Stimulated activated CD4-positive, alpha-beta T cell treated with anti-CD3 and anti-CD28 coated beads, TNF-alpha, amount 100 ng/mL, for 1 hour (primary cell): Measurements from ENCODE around the gene CAMSAP3.
"Not testable (repeated sequence)": the region's sequence is repeated elsewhere in the genome, so short reads cannot be mapped to it uniquely, and the experiment has no call there.

Experiments
- DNase-seq, 3 donors: peaks; one replicate each; pipeline ENCODE4 v3.0.0-alpha.2; 2020; ENCODE audit warnings: low read depth in 3 of 3, low spot score in 1 of 3

The CAMSAP3 gene

GRCh38 chr19:7629347-7630054 lies 33.8 kb downstream of the CAMSAP3 start, which contains the start of the genes PET100 and XAB2:
TSS of gene PET100 (plus strand) at chr19:7629793. CDS start at chr19:7629834, 41 bp downstream.
TSS of gene XAB2 (minus strand) at chr19:7629545. CDS start at chr19:7629527, 18 bp downstream.
- DNase-seq = peak; percentile 86 to 92 (median 91)

- no peak for DNase-seq
These were observed 35.9 kb downstream of the CAMSAP3 start for GRCh38 chr19:7631577-7631976.

- DNase-seq = no peak
These were observed 36.9 kb downstream of the CAMSAP3 start for GRCh38 chr19:7632340-7633203.

- no peak for DNase-seq
These were observed 38.0 kb downstream of the CAMSAP3 start, which contains the start of gene PCP2 for GRCh38 chr19:7633698-7634097. TSS of gene PCP2 (minus strand) at chr19:7633719. CDS start at chr19:7633457, 262 bp downstream.

GRCh38 chr19:7635670-7636069 lies 40.0 kb downstream of the CAMSAP3 start:
- no peak for DNase-seq

- no peak for DNase-seq
These were observed 40.6 kb downstream of the CAMSAP3 start for GRCh38 chr19:7636317-7636690.

- peak; percentile 84 to 95 (median 95) for DNase-seq
These were observed 41.2 kb downstream of the CAMSAP3 start, which contains the start of gene STXBP2 for GRCh38 chr19:7636691-7637373. TSS of gene STXBP2 (plus strand) at chr19:7637110. CDS start at chr19:7637150, 40 bp downstream.

GRCh38 chr19:7637374-7638256 lies 42.0 kb downstream of the CAMSAP3 start:
- DNase-seq = no peak

- DNase-seq = no peak
These were observed 43.3 kb downstream of the CAMSAP3 start for GRCh38 chr19:7638802-7639465.

- DNase-seq = no peak
These were observed 44.2 kb downstream of the CAMSAP3 start for GRCh38 chr19:7639863-7640348.

GRCh38 chr19:7640803-7641202 lies 45.1 kb downstream of the CAMSAP3 start:
- no peak for DNase-seq

- no peak for DNase-seq
These were observed 45.9 kb downstream of the CAMSAP3 start for GRCh38 chr19:7641290-7642276.

GRCh38 chr19:7642295-7643030 lies 46.8 kb downstream of the CAMSAP3 start:
- DNase-seq = no peak

GRCh38 chr19:7643031-7643415 lies 47.4 kb downstream of the CAMSAP3 start:
- no peak for DNase-seq

GRCh38 chr19:7643629-7644549 lies 48.2 kb downstream of the CAMSAP3 start:
- not testable (repeated sequence) for DNase-seq

GRCh38 chr19:7644550-7644877 lies 48.9 kb downstream of the CAMSAP3 start:
- no peak for DNase-seq

GRCh38 chr19:7645163-7645562 lies 49.5 kb downstream of the CAMSAP3 start:
- DNase-seq = no peak
